CD4-positive, alpha-beta T cell treated with Interleukin-6 at 100 ng/mL for 8 hours (primary cell): Measurements from ENCODE around the gene UNC119.

Experiments
- DNase-seq: peaks from one replicate; pipeline ENCODE4 v3.0.0-alpha.2; 2020; ENCODE audit warnings: mixed read lengths, low spot score

UNC119 gene

DNA sequence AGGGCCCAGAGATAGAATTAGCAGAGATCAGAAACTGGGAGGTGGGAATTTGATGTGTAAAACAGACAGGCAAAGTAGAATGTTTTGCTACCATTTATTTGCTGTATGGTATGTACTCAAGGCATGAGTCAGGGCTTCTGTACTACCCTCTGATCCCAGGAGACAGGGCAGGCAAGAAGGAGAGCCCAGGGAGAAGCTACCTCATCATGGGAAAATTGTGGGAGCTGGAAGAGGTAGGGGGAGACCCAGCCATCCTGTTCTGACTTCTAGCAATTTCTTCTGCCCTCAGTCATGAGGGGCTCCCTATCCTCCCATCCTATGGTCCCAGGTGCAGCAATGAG is 20.6 kb upstream of the UNC119 start:
- no peak for DNase-seq

DNA sequence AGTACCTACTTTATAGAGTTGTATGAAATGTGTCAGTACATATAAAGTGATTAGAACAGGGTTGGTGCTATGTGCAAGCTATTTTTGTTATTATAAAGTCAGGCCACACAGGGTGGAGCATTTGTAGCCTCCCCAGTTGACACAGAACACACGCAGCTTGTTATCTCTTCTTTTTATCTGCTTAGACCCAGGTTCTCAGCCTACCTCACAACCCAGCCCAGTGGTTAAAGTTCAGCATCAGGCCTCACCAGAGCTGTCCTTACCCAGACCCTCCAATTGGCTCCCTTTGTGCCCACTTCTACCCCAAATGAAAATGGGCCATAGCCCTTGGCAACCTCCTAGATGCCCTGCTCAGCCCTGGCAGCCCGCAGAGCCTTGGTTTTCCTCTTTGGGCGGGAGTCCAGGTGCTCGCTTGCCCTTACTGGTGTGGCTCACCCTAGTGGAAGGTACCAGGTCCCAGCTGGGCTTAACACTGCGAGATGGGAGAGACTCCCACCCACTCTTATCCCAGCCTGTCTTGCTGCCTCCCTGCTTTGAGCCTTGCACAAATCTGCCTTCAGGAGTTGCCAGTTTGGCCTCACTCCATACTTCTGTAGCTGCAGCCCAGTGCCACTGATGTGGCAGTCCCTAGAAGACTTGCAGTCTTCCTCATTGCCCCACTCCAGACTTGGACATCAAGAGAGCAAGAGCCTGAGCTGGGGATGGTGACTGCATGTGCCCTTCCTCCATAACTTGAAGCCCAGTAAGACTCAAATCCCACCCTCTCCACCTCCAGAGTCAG is 20.0 kb upstream of the UNC119 start:
- DNase-seq: no peak

DNA sequence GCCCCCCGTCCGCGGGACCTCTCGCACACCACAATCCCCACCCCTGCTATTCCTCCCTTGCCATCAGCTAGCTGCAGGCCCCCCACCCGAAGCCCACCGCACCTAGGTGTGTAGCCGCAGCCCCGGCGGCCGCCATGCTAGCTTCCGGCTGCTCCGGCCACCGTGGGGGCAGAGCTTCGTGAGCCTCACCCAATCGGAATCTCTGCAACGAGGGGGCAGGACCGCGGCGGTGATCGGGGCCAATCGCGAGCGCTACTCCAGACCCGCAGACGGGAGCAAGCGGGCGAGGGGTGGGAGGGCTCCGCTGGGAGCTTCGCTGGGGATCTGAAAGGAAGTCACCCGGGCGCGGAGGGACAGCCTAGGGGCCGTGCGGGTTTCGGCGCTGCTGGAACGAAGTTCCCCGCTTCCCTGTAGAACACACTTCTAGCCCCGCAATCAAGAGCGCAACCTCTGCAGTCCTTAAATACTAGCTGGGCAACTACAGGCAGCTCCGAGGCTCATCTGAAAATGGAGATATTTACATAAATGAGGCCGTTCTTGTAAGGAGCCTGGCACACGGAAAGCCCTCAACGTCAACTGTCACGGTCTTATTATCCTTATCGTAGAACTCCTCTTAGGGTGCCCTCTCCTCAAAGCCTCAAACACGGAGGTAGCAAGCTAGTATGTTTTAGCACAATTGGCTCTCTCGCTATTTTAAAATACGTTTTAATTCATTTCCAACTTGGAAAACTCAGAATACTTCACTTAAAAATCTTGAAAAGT is 19.1 kb upstream of the UNC119 start, which contains the start of gene PIGS:
Gene PIGS (minus strand): TSS at position 164 of the 762 bp plus-strand sequence. CDS start 28 bp downstream, at position 136.
- DNase-seq: peak; percentile 90

DNA sequence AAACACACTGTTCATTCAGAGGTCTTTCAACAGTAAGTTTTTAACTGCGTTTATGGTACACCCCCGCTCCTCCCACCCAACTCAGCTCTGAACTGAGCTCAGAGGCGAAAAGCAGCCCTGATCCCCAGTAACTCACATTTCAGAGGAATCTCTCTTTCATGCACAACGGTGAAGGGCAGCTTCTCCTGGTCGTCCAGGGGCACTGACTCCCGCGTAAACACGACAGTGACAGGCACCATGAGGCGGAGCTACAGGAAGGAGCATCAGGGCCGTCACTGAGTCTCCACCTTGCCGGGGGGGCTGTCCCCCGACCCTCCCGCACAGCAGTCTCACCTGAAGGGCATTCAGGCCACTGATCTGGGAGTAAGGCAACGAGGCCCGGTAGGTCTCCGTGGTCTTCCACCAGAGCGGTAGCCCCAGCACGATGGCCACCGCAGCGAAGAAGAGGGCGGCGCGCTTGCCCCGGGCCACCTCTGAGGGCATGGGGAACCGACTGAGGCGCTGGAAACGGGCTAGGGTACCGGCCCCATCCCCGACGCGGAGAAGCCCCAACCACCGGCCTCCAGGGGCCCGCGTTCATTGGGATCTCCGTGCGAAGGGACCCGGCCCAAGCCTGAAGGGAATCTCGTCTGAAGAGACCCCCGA is 18.4 kb upstream of the UNC119 start:
- DNase-seq: peak; percentile 43

DNA sequence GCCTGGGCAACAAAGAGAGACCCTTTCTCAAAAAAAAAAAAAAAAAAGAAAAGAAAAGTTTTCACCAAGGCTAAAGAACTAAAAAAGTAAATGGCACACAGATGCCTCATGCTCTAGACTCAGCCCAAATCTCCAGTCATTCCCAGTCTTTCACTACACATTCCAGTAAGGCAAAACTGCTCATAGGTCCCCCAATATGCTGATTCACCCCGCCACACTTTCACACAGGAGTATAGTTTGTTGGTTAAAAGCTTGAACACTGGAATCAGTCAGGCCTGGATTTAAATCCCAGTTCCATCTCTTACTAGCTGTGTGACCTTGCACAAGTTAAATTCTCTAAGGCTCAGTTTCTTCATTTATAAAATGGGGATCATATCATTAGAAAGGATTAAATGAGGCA is 17.0 kb upstream of the UNC119 start:
- no peak for DNase-seq

DNA sequence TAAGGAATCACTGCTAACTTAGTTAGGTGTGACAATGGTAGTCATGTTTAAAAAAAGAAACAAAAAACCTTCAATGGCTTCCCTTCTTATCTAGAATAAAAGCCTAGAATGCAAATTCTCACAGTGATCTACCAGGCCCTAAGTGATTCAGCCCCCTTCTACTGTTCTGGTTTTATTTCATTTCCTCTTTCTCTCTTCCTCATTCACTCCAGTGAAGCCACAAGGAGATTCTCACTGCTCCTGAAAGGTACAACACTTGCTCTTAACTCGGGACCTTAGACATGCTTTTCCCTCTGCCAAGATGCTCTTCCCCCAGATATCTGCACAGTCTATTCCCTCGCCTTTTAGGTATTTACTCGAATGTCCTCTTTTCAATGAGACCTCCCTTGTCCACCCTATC is 15.2 kb upstream of the UNC119 start:
- DNase-seq: no peak

DNA sequence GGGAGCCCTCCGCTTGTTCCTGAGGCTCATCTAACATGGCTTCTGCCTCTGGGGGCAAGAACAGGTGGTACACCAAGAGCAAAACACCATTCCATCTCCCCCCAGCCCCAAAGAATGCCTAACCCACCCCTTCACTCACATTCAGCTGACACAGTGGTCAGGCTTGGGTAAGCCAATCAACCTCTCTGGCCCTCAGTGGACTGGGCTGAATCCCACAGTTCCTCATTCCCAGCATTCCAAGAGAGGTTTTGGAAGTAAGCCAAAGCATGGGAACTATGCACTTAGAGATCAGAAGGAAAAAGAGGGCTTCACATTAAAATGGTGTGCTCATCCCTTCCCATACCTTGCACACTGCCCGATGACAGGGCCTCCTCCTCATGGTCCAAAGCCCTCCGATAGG is 11.1 kb upstream of the UNC119 start:
- DNase-seq: no peak

DNA sequence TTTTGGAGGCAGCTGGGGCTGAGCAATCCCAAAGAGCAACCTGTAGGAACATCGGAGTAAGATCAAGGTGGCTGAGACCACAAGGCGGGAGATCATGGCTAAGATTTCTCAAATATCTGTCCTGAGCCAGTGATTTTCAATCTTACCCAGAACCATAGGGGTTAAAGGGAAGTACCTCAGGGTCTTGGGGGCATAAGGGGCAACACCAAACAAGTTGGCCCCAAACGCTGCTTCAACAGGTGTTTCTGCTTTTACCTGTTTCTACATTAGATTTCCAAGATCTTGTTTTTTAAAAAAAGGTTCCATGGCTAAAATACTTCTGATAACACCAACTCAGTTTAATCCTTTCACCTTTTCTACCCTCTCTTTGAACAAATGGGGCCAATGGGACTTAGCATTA is 2.6 kb upstream of the UNC119 start:
- no peak for DNase-seq

DNA sequence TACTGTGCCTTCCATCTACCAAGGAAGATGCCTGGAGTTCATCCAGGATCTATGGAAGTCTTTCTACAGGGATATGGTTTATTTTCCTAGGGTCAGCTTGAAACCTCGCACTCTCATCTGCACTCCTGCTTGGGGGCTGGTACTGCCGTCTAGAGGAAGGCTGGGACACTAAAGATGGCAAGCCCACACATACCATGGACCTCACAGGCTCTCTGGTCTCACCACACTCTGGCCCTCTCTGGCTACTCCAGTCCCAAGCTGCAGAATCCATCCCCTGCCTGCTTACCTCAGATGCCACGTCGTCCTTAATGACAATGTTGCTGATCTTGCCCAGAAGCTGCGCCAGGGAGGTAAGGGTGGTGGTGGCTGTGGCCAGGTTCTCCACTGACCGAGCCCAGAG is 2.1 kb upstream of the UNC119 start:
- no peak for DNase-seq

DNA sequence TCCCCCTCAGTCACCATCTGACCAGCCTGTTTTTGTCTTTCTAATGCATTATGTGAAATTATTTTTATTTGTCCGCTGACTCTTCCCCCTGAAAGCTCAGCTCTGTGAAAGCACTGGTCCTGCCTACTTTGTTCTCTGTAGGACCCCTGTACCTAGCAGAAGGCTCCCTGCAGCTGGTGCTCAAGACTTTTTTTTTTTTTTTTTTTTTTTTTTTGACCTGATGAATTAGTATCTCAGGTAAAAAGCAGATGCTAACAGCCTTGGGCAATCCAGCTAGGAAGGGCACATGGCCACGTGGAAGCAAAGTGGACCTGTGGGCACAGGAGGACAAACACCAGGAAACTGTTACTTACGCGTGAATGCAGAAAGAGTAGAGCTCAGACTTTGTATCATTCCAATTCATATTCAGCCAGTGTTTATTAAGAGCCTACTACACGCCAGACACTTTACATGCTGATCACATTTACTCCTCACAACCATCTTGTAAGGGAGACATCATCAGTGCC is 629 bp upstream of the UNC119 start:
- no peak for DNase-seq

DNA sequence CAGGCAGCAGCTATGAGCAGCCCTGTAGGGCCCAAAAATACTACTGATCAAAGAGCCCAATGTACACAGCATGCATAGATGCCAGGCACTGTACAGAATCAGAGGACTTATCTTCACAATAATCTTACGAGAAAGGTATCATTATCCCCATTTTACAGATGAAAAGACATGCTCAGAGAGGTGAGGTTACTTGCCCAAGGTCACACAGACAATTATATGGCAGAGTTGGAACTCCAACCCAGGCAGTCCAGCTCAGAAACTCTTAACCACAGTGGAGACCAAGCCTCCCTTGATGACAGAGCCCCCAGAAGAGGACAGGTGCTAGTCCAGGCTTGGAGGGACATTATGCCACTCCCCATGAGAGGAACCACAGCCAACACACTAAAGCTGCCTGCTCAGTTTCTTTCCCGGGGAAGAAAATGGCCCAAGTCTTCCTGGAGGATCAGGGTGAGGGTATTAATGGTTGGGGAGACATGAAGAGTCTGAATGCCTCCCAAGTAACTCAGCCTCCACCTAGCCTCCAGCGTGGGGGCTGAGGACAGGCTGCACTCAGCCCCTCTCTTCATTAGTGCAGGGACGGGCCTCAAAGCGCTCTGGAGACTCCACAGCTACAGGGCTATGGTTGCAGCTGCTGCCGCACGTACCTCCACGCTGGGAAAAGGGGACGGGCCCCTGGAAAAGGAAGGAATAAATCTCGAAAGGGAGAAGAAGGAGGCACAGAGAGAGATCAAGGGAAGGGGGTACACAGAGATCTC is 826 bp downstream of the UNC119 start:
- DNase-seq: no peak

DNA sequence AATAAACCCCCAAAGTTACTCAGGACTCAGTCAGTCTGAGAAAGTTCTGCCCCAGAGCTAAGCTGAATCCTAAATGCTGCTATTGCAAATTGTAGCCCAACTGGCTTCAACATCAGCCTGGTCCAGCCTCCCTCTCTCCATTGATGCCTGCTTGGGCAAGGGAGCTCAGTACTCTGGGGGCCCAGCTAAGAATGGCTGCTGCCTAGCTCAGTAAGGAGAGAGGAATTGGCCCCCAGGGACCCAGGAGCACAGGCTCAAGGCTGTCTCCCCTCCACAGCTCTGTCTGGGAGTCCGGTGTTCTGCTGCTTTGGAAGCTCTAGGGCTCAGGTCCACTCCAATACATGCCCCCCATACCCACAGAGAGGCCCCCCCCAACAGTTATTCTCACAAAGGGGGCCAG is 1.6 kb downstream of the UNC119 start:
- DNase-seq: no peak

DNA sequence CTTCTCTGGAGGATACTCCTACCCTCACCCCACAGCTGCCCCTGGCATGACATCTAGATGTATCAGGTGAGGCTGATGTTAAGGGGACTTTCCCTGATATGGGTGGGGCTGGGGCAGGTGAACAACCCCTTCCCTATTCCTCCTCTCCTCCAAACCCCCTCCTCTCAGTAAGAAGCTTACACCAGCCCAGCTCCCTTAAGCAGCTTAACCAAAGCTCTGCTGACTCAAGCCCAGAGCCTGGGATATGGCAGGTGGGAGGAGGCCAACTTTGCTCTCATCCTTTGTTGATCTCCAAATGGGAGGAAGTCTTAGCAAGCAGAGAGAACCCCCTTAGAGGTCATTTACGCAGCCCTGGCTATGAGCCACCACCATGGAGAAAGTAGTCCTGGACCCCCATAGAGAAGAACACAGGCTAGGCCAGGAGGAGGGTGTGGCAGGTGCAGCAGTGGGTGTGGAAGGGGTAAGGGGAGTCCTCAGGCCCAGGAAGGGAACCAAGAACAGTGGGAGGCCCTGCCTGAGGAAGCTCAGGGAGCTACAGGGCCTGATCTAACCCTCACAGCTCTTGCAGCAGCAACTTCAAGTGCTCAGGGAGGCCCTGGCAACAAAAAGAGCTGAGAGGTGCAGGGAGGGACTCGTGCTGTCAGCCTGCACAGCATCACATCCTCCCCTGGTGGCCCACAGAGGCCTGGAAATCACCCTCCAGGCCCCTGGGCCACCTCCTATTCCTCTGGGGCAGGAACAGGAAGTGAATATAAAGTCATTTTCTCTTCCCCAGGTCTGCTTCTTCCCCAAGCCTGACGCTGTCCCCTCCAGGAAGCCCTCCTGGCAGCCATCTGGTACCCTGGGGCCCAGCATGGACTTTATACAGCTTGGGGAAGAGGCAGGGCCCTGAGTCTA is 2.9 kb downstream of the UNC119 start:
- peak; percentile 71 for DNase-seq

DNA sequence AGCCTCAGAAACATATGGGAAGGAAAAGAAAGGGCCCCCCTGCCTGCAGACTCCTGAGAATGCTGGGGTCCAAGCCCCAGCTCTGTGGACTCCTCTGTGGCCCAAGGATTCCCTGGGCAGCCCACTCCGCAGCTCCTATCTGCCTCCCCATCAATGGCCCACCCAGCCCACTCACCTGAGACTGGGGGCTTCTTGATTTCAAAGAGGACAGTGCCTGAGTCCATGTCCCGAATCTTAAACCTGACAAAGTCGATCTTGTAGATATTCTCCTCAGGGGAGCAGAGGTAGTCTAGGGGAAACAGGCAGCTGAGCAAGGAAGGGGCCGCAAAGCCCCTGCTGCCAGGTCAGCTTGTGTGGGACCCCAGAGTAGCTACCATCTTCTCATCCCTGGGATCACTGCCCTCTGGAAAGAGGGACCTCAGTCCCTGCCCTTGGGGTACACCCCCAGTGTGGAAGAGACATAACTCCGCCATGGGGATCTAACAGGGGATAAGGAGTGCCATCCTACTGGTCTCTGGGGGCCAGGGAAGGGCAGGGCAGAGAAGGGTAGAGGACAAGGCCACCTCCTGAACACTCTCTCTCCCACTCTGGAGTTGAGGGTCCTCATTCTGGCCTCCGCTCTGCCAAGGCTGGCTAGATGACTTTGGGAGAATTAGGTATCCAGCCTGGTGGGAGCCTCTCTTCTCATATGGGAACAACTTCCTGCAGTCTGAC is 3.9 kb downstream of the UNC119 start:
- no peak for DNase-seq

DNA sequence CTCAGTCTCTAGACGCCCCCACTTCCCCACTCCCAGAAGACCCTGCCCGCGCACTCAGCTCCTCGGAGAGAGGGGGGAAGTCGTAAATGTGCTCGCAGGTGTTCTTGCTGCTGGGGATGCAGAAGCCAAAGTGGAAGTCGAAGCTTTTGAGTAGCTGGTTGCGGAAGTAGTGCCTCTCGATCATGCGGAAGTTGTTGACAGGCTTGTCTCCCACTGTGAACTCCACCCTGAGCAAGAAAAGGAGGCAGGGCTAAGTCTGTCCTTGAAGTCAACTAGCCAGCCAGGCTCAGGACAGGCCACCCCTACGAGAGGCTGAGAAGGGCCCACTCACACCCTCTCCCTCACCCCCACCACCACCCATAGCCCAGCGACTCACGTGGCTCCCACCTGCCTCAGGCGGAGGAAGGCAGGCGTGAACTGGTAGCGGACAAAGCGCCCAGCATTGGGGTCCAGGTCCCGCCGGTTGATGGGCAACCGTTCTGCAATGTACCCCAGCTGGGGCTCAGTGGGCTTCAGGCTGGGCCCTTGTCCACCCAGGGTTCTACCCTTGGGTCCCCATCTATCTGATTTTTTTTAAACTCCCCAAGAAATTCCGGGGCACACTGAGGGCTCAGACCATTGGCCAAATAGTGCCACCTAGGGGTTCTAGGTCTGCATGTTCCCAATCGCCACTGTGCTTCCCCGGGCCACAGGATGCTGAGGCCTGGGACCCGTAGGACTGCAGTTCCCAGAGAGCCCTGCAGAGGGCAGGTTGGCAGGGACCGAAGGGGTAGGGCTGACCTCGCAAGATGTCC is 4.6 kb downstream of the UNC119 start:
- DNase-seq: peak; percentile 46

DNA sequence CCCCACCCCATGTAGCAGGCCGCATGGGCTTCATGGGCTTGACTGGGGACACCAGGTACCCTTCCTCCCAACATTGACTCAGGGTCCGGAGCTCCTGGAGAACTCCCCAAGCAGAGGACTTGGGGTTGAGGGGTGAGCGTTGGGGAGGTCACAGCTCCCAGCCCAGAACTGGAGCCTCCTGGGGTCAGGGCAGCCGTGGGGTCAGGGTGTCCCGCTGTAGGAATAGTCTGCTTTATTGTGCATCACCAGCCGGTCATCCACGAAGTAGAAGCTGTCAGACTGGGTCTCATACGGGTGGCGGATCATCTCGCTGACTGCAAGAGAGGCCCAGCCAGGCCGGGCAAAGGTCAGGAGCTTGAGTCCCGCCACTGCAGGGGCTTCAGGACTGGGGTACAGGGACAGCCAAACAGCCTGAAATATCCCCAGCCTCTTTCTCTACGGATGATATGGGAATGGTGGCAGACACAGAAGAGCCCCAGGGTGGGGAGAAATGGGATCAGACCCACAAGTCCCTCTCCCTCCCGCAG is 5.3 kb downstream of the UNC119 start:
- no peak for DNase-seq

DNA sequence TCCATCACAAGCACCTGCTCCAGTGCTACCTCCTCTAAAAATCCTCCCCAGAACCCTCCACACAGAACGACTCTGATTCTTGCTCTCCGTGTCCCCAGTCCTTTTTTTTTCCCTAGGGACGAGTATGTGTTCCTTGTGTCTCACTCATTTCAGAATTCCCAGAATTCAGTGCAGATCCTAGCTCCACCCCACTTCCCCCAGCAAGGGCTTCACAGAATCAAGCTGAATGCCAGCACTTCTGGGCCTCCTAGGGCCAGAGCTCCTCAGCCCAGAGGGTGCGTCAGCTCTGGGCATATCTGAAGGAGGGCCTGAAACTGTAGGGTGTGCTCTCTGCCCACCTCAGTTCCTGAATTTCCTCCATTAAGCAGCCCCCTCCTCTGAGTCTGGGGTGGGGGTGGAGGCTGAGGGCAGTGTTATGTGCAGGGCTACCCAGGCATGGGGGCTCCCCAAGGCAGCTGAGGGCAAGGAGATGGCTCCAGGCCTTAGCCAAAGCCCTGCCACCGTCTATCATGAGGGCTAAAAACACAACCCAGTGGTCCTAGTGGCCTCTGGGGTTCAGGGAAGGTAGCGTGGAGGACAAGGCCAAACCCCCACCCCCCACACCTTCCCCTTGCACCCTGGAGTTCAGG is 6.5 kb downstream of the UNC119 start:
- no peak for DNase-seq

DNA sequence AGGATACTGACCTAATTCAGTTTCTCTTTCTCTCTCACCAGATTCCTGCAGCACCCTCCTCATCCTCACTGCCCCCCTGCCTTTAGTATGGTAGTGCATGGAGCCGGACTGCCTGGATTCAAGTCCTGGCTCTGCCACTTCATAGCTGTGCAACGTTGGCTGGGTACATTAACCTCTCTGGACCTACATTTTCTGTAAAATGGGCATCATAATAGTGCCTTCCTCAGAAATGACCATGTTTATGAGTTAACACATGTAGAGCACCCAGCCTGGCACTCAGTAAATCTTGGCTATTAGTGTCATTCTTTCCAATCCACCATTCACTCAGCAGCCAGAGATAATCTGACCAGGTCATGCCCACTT is 7.3 kb downstream of the UNC119 start:
- no peak for DNase-seq
